Muscle layer of colon (tissue), 2 donors: ENCODE data around the gene COL20A1.
"Not testable (repeated sequence)": the region's sequence is repeated elsewhere in the genome, so short reads cannot be mapped to it uniquely, and the experiment has no call there.

Source experiments
- H3K27ac ChIP-seq: one replicate; pipeline ENCODE4 v1.7.0; 2013; ENCODE audit warnings: low read depth, mild to moderate bottlenecking, low read length, moderate library complexity
- H3K27me3 ChIP-seq, 2 donors: one replicate each; pipeline ENCODE4 v1.7.0; 2013; ENCODE audit warnings: low read length in 2 of 2, mild to moderate bottlenecking in 2 of 2; ENCODE audit not compliant: insufficient read depth in 2 of 2, control insufficient read depth in 1 of 2
- H3K36me3 ChIP-seq: one replicate; pipeline ENCODE4 v1.7.0; 2013; ENCODE audit warnings: mild to moderate bottlenecking, low read length; ENCODE audit not compliant: insufficient read depth
- H3K4me1 ChIP-seq: one replicate; pipeline ENCODE4 v1.7.0; 2013; ENCODE audit warnings: mild to moderate bottlenecking, low read length; ENCODE audit not compliant: insufficient read depth
- H3K4me3 ChIP-seq, 2 donors: one replicate each; pipeline ENCODE4 v1.7.0; 2013; ENCODE audit warnings: low read length in 2 of 2, low read depth in 1 of 2, mild to moderate bottlenecking in 1 of 2, moderate library complexity in 1 of 2
- H3K9ac ChIP-seq: one replicate; pipeline ENCODE4 v1.7.0; 2013; ENCODE audit warnings: low read length
- H3K9me3 ChIP-seq: one replicate; pipeline ENCODE4 v1.7.0; 2013; ENCODE audit warnings: mild to moderate bottlenecking, low read length
- donor health status: abdominal sarcoma.
- donor health status: Adenocarcinoma of cecum.

The COL20A1 gene

DNA sequence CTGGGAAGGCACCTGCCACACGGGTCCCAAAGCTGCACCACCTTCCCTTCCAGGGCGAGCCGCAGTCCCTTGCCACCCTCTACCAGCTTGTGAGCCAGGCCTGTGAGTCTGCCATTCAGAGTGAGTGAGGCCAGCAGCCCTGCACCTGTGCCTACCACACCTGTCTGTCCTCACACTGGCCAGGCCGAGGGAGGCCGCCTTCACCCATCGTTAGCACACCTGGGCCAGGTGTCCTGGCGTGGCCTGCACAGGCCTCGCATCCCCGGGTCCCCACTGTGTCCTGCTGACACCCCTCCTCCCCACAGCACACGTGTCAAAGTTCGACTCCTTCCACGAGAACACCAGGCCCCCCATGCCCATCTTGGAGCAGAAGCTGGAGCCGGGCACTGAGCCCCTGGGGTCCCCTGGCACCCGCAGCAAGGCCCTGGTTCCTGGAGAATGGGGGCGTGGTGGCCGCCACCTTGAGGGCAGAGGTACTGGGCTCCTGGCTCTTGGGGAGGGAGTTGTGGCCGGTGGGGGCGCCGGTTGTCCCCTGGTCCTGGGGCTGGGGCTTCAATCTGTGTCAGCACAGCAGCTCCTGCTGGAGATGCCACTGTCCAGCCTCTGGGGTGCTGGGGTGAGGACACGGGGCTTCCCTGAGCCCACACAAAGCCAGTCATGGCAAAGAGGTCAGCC is 35.2 kb downstream of the COL20A1 start:
- Histone ChIP-seq H3K27me3 (peaks cover 0 to 38% of the 10 kb centered on the region in 2 donors), H3K4me3 (no peak overlapping the region), H3K27ac (no peak overlapping the region), H3K9me3 (peaks cover 6% of the 10 kb centered on the region), H3K9ac (no peak overlapping the region), H3K4me1 (no peaks in the 10 kb centered on the region), H3K36me3 (no peaks in the 10 kb centered on the region)

- peaks cover 0 to 38% of the 10 kb centered on the region in 2 donors for H3K27me3 ChIP-seq
- H3K9ac ChIP-seq = no peak overlapping the region
- H3K27ac ChIP-seq = no peak overlapping the region
- H3K9me3 ChIP-seq = peaks cover 6% of the 10 kb centered on the region
- no peaks in the 10 kb centered on the region for H3K36me3 ChIP-seq
- H3K4me1 ChIP-seq = no peaks in the 10 kb centered on the region
- no peak overlapping the region for H3K4me3 ChIP-seq
Measured at GRCh38 chr20:63328718-63329275, 35.8 kb downstream of the COL20A1 start.

DNA sequence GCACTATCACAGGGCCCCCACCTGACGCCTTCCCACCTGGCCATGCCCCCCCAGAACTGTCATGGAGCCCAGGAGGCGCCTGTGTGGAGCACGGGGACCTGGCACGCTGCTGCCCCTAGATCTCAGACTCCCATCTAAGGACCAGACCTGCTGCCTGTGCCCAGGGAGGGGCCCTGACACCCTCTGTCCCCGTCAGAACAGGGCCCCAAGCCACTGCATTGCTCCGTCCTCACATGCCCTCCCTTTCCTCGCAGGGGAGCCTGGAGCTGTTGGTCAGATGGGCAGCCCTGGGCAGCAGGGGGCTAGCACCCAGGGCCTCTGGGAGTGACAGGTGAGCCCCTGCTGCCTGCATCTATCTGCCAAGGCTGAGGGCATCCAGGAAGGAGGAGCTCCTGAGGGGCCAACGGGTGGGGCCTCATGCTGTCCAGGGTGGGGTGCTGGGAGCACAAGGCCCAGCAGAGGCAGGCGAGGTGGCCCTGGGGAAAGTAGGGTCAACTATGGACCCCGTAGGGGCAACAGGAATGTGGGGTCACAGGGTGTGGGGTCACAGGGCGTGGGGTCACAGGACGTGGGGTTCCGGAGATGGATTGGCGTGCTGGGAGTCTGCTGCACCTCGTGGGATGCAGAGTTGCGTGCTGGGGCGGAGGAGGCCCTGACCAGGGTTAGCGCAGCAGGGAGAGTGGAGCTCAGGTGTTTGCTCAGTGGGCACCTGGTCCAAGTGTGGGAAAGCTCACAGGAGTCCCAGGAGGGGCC is 36.5 kb downstream of the COL20A1 start:
- H3K4me3 ChIP-seq = no peak overlapping the region
- H3K9me3 ChIP-seq = peaks cover 6% of the 10 kb centered on the region
- H3K9ac ChIP-seq = no peak overlapping the region
- H3K27me3 ChIP-seq = peaks cover 0 to 38% of the 10 kb centered on the region in 2 donors
- H3K36me3 ChIP-seq = no peaks in the 10 kb centered on the region
- H3K27ac ChIP-seq = no peak overlapping the region
- no peaks in the 10 kb centered on the region for H3K4me1 ChIP-seq

DNA sequence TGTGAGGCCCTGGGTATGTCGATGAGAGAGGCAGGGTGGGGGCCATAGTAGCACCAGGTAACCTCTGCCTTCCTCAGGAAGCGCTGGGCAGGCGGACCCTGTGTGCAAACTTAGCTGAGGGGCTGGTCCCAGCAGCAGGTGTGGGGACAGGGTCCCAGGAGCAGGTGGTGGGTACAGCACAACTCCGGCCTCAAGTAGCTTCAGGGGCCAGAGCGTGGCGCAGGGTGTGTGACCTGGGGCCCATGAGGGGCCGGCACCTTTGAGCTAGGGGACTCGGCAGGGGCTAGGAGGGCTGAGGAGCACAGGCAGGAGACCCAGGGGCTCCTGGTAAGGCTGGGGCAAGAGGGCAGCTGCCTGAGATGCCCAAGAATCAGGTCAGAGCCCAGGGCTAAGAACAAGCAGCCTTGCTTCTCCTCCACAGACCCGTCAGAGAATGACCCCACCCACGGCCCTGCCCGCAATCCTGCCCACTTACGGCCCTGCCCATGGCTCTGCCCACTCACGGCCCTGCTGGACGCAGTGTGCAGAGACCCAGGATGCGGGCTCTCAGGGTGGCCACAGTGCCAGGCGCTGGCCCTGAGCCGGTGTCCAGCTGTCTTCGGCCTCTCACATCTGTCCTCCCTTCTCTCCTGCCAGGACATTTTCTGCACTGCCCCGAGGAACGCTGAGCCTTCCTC is 37.2 kb downstream of the COL20A1 start:
- no peak overlapping the region for H3K4me3 ChIP-seq
- H3K9ac ChIP-seq = no peak overlapping the region
- no peaks in the 10 kb centered on the region for H3K4me1 ChIP-seq
- H3K36me3 ChIP-seq = no peaks in the 10 kb centered on the region
- no peak overlapping the region for H3K27ac ChIP-seq
- peaks cover 6% of the 10 kb centered on the region for H3K9me3 ChIP-seq
- H3K27me3 ChIP-seq = peaks cover 0 to 36% of the 10 kb centered on the region in 2 donors

- no peaks in the 10 kb centered on the region for H3K36me3 ChIP-seq
- no peak overlapping the region for H3K9ac ChIP-seq
- H3K4me3 ChIP-seq = no peak overlapping the region
Measured at GRCh38 chr20:63330940-63331339, 38.0 kb downstream of the COL20A1 start.

DNA sequence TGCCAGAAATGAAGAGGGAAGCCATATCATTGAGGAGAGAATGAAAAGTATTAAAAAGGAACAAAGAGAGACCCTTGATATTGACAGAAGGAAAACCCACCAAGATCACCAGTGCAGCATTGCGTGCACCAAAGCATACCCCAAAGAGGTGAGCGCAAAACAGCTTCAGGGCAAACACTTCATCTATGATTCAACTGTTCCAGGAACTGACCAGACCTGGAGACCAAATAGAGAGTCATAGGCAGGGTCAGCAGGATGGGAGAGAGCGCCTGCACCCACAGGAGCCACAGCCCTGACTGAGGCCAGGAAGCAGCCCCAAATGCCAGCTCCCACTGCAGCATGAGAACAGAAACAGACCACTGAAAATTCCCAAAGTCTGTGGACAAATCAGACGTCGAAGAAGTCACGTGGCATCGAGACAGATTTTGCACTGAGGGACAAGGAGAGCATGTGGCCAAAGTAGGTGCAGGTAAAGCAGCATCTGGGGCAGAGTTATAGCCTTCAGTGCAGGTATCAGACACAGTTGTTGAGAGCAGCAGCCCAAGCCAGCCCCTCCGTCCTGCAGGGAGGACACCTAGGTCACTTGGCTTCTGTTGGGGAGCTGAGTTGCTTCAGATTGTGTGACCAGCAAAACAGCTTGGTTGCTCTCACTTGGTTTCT is 38.9 kb downstream of the COL20A1 start:
- Histone ChIP-seq H3K4me3 (no peak overlapping the region), H3K4me1 (no peaks in the 10 kb centered on the region), H3K36me3 (no peaks in the 10 kb centered on the region), H3K9ac (no peak overlapping the region), H3K27me3 (peaks cover 0 to 21% of the 10 kb centered on the region in 2 donors), H3K27ac (no peak overlapping the region), H3K9me3 (peaks cover 6% of the 10 kb centered on the region)

More at GRCh38 chr20:63330940-63331339, 38.0 kb downstream of the COL20A1 start:
- Histone ChIP-seq H3K27ac (no peak overlapping the region), H3K27me3 (peaks cover 0 to 29% of the 10 kb centered on the region in 2 donors), H3K4me1 (no peaks in the 10 kb centered on the region), H3K9me3 (peaks cover 6% of the 10 kb centered on the region)

DNA sequence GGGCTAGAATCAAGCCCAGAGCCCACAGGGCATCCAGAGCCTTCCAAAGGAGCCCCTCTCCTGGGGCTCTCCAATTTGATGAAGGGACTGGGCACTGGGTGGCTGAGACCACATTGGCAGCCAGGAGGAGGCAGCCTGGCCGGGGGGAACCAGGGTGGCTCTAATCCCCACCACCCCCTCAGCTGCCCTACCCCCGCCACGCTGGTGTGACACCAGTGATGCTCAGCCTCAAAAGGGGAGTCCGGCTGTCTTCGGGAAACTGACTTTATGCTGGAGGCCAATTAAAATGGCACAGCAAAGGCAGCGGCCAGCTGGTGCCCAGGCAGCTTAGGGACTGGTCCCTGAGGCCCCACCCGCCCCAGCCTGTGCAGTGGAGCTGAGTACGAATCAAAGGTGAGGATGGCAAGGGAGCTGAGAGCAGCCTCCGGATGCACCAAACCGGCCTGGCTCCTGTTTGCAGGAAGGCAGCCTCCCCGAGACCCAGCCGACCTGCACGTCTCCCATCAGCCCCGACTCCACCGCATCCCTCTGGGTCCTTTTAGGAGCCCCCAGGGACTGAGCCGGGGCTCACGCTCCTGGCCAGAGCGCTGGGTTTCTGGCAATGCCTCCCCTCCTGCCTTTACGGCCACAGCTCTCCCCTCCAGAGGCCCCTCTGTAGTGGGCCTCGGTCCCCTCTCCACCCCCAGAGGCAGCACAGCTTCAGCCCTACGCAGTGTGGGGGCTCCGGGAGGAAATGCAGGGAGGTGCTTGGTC is 39.7 kb downstream of the COL20A1 start:
- no peak overlapping the region for H3K9ac ChIP-seq
- no peaks in the 10 kb centered on the region for H3K36me3 ChIP-seq
- peaks cover 4 to 21% of the 10 kb centered on the region in 2 donors for H3K27me3 ChIP-seq
- H3K9me3 ChIP-seq = peaks cover 6% of the 10 kb centered on the region
- H3K4me1 ChIP-seq = no peaks in the 10 kb centered on the region
- H3K27ac ChIP-seq = no peak overlapping the region
- H3K4me3 ChIP-seq = no peak overlapping the region

DNA sequence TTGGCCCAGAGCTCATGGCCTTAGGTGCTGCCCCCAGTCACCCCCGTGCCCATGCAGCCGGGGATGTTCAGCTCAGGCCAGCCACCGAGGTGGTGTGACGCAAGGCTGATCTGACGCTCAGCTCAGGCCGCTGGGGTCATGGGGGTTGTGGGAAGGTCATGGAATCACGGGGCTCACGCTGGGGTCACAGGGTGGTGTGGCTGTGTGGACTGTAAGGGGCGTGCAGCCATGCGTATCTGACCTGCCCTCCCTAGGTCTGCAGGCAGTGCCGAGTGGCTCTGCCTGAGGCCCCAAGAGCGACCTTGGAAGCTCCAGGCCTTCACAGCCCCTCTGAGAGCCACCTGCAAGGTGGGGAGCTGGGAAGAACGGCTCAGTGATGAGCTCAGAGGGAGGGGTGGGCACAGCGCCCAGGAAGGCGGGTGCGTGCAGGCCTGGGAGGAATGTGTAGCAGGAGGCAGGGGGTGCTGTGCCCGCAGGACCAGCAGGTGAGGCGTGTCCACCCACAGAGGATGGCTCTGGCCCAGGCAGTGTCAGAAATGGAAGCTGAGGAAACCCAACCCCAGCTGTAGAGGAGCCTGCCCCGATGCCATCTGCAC is 40.4 kb downstream of the COL20A1 start:
- no peak overlapping the region for H3K9ac ChIP-seq
- H3K9me3 ChIP-seq = peaks cover 6% of the 10 kb centered on the region
- no peak overlapping the region for H3K4me3 ChIP-seq
- no peaks in the 10 kb centered on the region for H3K4me1 ChIP-seq
- no peak overlapping the region for H3K27ac ChIP-seq
- H3K36me3 ChIP-seq = no peaks in the 10 kb centered on the region
- H3K27me3 ChIP-seq = peaks cover 5 to 21% of the 10 kb centered on the region in 2 donors

GRCh38 chr20:63334356-63334755 is 41.4 kb downstream of the COL20A1 start:
- H3K36me3 ChIP-seq = no peaks in the 10 kb centered on the region
- no peak overlapping the region for H3K9ac ChIP-seq
- H3K4me1 ChIP-seq = no peaks in the 10 kb centered on the region
- no peak overlapping the region for H3K27ac ChIP-seq
- H3K9me3 ChIP-seq = peaks cover 6% of the 10 kb centered on the region
- peaks cover 5 to 17% of the 10 kb centered on the region in 2 donors for H3K27me3 ChIP-seq
- H3K4me3 ChIP-seq = no peak overlapping the region

DNA sequence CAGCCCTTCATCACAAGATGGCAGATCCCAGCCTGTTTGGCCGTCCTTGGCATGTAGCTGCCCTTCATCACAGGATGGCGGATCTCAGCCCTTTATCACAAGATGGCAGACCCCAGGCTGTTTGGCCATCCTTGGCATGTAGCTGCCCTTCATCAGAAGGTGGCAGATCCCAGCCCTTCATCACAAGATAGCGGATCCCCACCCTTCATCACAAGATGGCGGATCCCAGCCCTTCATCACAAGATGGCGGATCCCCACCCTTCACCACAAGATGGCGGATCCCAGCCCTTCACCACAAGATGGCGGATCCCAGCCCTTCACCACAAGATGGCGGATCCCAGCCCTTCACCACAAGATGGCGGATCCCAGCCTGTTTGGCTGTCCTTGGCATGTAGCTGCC is 42.1 kb downstream of the COL20A1 start:
- H3K9me3 ChIP-seq, H3K9ac ChIP-seq, H3K27me3 ChIP-seq, H3K4me3 ChIP-seq, H3K4me1 ChIP-seq, H3K36me3 ChIP-seq, H3K27ac ChIP-seq: not testable (repeated sequence)
